GM23338 (cell line): ENCODE results near the gene LARGE1. TPM values are rescaled to one million over a fixed set of nuclear protein-coding genes. Genes with fewer than 3 reads are reported as not detected.

Experiments used
- ATAC-seq: fragments of 200-7000 bp; cut with Tn5 transposase; 3 replicates; pipeline ENCODE4 v1.9.1; 2020
- DNase-seq: peaks from one replicate; pipeline ENCODE4 v3.0.0-alpha.2; 2015; ENCODE audit warnings: low spot score
- H2AFZ ChIP-seq: fragments of 200-600 bp; sonication (generic); 2 replicates; pipeline ENCODE4 v1.8.0; 2016; ENCODE audit warnings: antibody characterized with exemption, mild to moderate bottlenecking, moderate library complexity
- H3F3A ChIP-seq: fragments of 200-600 bp; sonication (generic); replicated peaks from 2 replicates; pipeline ENCODE4 v1.8.0; 2017; ENCODE audit warnings: antibody characterized with exemption, mixed run types, low read depth
- H3K27ac ChIP-seq: fragments of 200-600 bp; sonication (generic); 2 replicates; pipeline ENCODE4 v1.6.1; 2016; ENCODE audit warnings: low read depth
- H3K27me3 ChIP-seq: fragments of 200-600 bp; sonication (generic); 2 replicates; pipeline ENCODE4 v1.8.0; 2016; ENCODE audit warnings: mild to moderate bottlenecking, mixed run types, moderate library complexity; ENCODE audit not compliant: insufficient read depth
- H3K36me3 ChIP-seq: fragments of 200-600 bp; sonication (generic); 2 replicates; pipeline ENCODE4 v1.8.0; 2016; ENCODE audit warnings: mild to moderate bottlenecking; ENCODE audit not compliant: insufficient read depth
- H3K4me1 ChIP-seq: fragments of 200-600 bp; sonication (generic); 2 replicates; pipeline ENCODE4 v1.8.0; 2016; ENCODE audit warnings: mild to moderate bottlenecking, moderate library complexity; ENCODE audit not compliant: insufficient read depth
- H3K4me2 ChIP-seq: fragments of 200-600 bp; sonication (generic); 2 replicates; pipeline ENCODE4 v1.7.1; 2017; ENCODE audit warnings: mixed run types
- H3K4me3 ChIP-seq: fragments of 200-600 bp; sonication (generic); 2 replicates; pipeline ENCODE4 v1.6.1; 2016; ENCODE audit warnings: mixed run types
- H3K79me2 ChIP-seq: fragments of 200-600 bp; sonication (generic); replicated peaks from 2 replicates; pipeline ENCODE4 v1.8.0; 2017; ENCODE audit warnings: mild to moderate bottlenecking; ENCODE audit not compliant: insufficient read depth
- H3K9me2 ChIP-seq: fragments of 200-600 bp; sonication (generic); 2 replicates; pipeline ENCODE4 v1.8.0; 2017; ENCODE audit not compliant: insufficient read depth
- H4K20me1 ChIP-seq: fragments of 200-600 bp; sonication (generic); replicated peaks from 2 replicates; pipeline ENCODE4 v1.8.0; 2017; ENCODE audit warnings: mild to moderate bottlenecking; ENCODE audit not compliant: insufficient read depth
- H3K27ac Mint-ChIP-seq: 2 replicates; pipeline ENCODE4 v1.8.0; 2020; ENCODE audit warnings: inconsistent platforms, mild to moderate bottlenecking, moderate library complexity, mixed read lengths
- H3K27me3 Mint-ChIP-seq: 3 replicates; pipeline ENCODE4 v1.8.0; 2022; ENCODE audit warnings: low read depth, mild to moderate bottlenecking, moderate library complexity, mixed read lengths, inconsistent platforms; ENCODE audit not compliant: insufficient read depth, poor library complexity
- H3K36me3 Mint-ChIP-seq: 3 replicates; pipeline ENCODE4 v1.8.0; 2021; ENCODE audit warnings: low read depth, mild to moderate bottlenecking, inconsistent platforms, moderate library complexity, mixed read lengths
- H3K4me1 Mint-ChIP-seq: 3 replicates; pipeline ENCODE4 v1.8.0; 2020; ENCODE audit warnings: mild to moderate bottlenecking, inconsistent platforms, mixed read lengths
- H3K4me3 Mint-ChIP-seq: 3 replicates; pipeline ENCODE4 v1.8.0; 2021; ENCODE audit warnings: moderate library complexity, mild to moderate bottlenecking, inconsistent platforms, mixed read lengths
- H3K9me3 Mint-ChIP-seq: 3 replicates; pipeline ENCODE4 v1.8.0; 2020; ENCODE audit warnings: moderate library complexity, mild to moderate bottlenecking, inconsistent platforms, mixed read lengths
- CREB1 ChIP-seq: fragments of 250-450 bp; sonication (Bioruptor Pico); IDR thresholded peaks from 2 replicates; pipeline ENCODE4 v1.5.0; 2020; ENCODE audit warnings: low read depth, mild to moderate bottlenecking, moderate library complexity
- EZH2phosphoT487 ChIP-seq: fragments of 200-600 bp; sonication (generic); IDR thresholded peaks from one replicate; pipeline ENCODE4 v1.8.1; 2018; ENCODE audit warnings: antibody characterized with exemption; ENCODE audit not compliant: unreplicated experiment
- NANOG ChIP-seq: IDR thresholded peaks from 2 replicates; pipeline ENCODE4 v1.6.1; 2016; ENCODE audit warnings: antibody characterized with exemption, borderline replicate concordance
- POLR2AphosphoS5 ChIP-seq: IDR thresholded peaks from 2 replicates; pipeline ENCODE4 v1.6.1; 2016; ENCODE audit warnings: antibody characterized with exemption, low read depth
- REST ChIP-seq: IDR thresholded peaks from one replicate; pipeline ENCODE4 v1.6.1; 2018; ENCODE audit warnings: antibody characterized with exemption; ENCODE audit not compliant: unreplicated experiment
- STAT1 ChIP-seq: IDR thresholded peaks from one replicate; pipeline ENCODE4 v1.6.1; 2016; ENCODE audit warnings: antibody characterized with exemption; ENCODE audit not compliant: unreplicated experiment
- ZNF331 ChIP-seq: fragments of 250-450 bp; sonication (Bioruptor Pico); IDR thresholded peaks from 2 replicates; pipeline ENCODE4 v1.5.0; 2020; ENCODE audit warnings: low read depth, mild to moderate bottlenecking, moderate library complexity
- ZNF462 ChIP-seq: fragments of 250-450 bp; sonication (Bioruptor Pico); IDR thresholded peaks from 2 replicates; pipeline ENCODE4 v1.5.0; 2020; ENCODE audit warnings: mild to moderate bottlenecking, moderate library complexity
- polyA plus RNA-seq: library from polyadenylated mRNA; unstranded; fragments of >200 nt; fragmentation: Nextera tagmentation; extraction: Ambion mirVana; gene quantifications from 2 replicates; pipeline ENCODE4 v1.2.1, GENCODE V29; 2016
- total RNA-seq: library from RNA; depleted of rRNA; stranded (reverse); fragments of >200 nt; shearing (Covaris generic); gene quantifications from 2 replicates; pipeline ENCODE4 v1.2.3, GENCODE V29; 2014
- TF ChIP-seq, protein P1 (sequence below): IDR thresholded peaks from 2 replicates; pipeline ENCODE4 v1.6.1; 2016; ENCODE audit warnings: antibody characterized with exemption

LARGE1 gene
- total and polyA plus RNA-seq, 2 experiments from 2014 or later, result 12.8 to 75.6 TPM

GRCh38 chr22:33875316-33875715 is 45.0 kb downstream of the LARGE1 start (continued):
- no peak for TF ChIP-seq REST
- TF ChIP-seq CREB1, result no peak
- no peak for TF ChIP-seq NANOG

DNA sequence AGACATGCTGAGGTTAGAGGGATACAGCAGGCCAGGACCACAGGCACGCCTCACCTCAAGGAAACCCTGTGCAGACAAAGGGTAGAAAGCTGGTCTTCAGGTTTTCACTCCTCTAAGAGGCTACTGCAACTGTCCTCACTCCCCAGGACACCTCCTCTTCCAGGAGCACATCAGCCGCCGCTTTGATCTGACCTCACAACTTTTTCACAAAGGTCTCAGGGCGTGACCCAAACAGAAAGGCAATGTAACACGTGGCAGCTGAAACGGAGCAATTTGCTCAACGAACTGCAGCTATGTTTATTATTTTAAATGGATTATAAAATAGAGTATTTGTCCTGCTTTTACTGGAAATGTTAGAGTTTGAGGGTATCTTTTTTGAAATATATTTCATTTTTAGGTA is 46.1 kb downstream of the LARGE1 start:
- Mint-ChIP-seq H3K4me1 (peaks cover 70% of the 10 kb centered on the region), H3K27me3 (peaks cover 24% of the 10 kb centered on the region), H3K27ac (peak overlapping the region; percentile 24; the same call in 1 of the 2 replicates), H3K9me3 (no peaks in the 10 kb centered on the region; the same call in 2 of the 3 replicates), H3K4me3 (no peak overlapping the region; the same call in 2 of the 3 replicates), H3K36me3 (no peaks in the 10 kb centered on the region)
- Histone ChIP-seq H3K36me3 (no peaks in the 10 kb centered on the region), H4K20me1 (peaks cover 57% of the 10 kb centered on the region), H3K27me3 (no peaks in the 10 kb centered on the region), H3K9me2 (no peaks in the 10 kb centered on the region), H2AFZ (no peak overlapping the region), H3K4me2 (peak overlapping the region; percentile 67), H3K4me1 (peaks cover 43% of the 10 kb centered on the region), H3F3A (no peaks in the 10 kb centered on the region), H3K4me3 (no peak overlapping the region), H3K27ac (peak overlapping the region; percentile 66; the same call in 1 of the 2 replicates), H3K79me2 (peaks cover 100% of the 10 kb centered on the region)
- peak; percentile 38 for ATAC-seq
- no peak for DNase-seq
- TF ChIP-seq CREB1 (no peak), REST (no peak), POLR2AphosphoS5 (no peak), ZNF331 (no peak), EZH2phosphoT487 (no peak), ZNF462 (CRISPR knock-in tag) (no peak), NANOG (no peak), STAT1 (no peak)
- TF ChIP-seq, protein P1, sequence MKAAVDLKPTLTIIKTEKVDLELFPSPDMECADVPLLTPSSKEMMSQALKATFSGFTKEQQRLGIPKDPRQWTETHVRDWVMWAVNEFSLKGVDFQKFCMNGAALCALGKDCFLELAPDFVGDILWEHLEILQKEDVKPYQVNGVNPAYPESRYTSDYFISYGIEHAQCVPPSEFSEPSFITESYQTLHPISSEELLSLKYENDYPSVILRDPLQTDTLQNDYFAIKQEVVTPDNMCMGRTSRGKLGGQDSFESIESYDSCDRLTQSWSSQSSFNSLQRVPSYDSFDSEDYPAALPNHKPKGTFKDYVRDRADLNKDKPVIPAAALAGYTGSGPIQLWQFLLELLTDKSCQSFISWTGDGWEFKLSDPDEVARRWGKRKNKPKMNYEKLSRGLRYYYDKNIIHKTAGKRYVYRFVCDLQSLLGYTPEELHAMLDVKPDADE, result no peak
